IPS-20b (cell line): ENCODE measurements around the gene PLB1.
"Not testable (repeated sequence)": the region's sequence is repeated elsewhere in the genome, so short reads cannot be mapped to it uniquely, and the experiment has no call there.

ENCODE experiments used
- H3K27ac ChIP-seq: one replicate; pipeline ENCODE4 v1.5.1; 2013; ENCODE audit warnings: low read length
- H3K27me3 ChIP-seq: 2 replicates; pipeline ENCODE4 v1.6.1; 2013; ENCODE audit warnings: mild to moderate bottlenecking, low read length, inconsistent platforms; ENCODE audit not compliant: insufficient read depth
- H3K36me3 ChIP-seq: 2 replicates; pipeline ENCODE4 v1.6.1; 2013; ENCODE audit warnings: low read depth, mild to moderate bottlenecking, inconsistent platforms, low read length, moderate library complexity; ENCODE audit not compliant: insufficient read depth
- H3K4me1 ChIP-seq: 2 replicates; pipeline ENCODE4 v1.6.1; 2013; ENCODE audit warnings: mild to moderate bottlenecking, control low read depth, inconsistent platforms, low read length, moderate library complexity; ENCODE audit not compliant: insufficient read depth
- H3K4me3 ChIP-seq: 2 replicates; pipeline ENCODE4 v1.5.1; 2013; ENCODE audit warnings: mild to moderate bottlenecking, low read length, inconsistent platforms
- H3K9ac ChIP-seq: 2 replicates; pipeline ENCODE4 v1.6.1; 2013; ENCODE audit warnings: low read depth, mild to moderate bottlenecking, inconsistent platforms, low read length, moderate library complexity
- H3K9me3 ChIP-seq: 2 replicates; pipeline ENCODE4 v1.6.1; 2013; ENCODE audit warnings: mild to moderate bottlenecking, low read depth, low read length, inconsistent platforms; ENCODE audit not compliant: insufficient read depth

The PLB1 gene

DNA sequence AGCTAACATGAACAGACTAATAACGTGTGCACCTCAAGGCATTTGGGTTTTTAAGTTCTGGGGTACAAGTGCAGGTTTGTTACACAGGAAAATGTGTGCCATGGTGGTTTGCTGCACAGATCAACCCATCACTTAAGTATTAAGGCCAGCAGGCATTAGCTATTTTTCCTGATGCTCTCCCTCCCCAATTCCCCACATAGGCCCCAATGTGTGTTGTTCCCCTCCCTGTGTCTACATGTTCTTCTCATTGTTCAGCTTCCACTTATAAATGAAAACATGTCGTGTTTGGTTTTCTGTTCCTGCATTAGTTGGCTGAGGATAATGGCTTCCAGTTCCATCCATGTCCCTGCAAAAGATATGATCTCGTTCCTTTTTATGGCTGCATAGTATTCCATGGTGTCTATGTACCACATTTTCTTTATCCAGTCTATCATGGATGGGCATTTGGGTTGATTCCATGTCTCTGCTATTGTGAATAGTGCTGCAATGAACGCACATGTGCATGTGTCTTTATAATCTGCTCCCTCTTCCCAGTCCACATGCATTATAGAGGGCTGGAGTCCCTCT, 170.0 kb downstream of the PLB1 start:
- H3K27me3 ChIP-seq, H3K9ac ChIP-seq, H3K36me3 ChIP-seq, H3K4me1 ChIP-seq, H3K9me3 ChIP-seq, H3K27ac ChIP-seq, H3K4me3 ChIP-seq: not testable (repeated sequence)

DNA sequence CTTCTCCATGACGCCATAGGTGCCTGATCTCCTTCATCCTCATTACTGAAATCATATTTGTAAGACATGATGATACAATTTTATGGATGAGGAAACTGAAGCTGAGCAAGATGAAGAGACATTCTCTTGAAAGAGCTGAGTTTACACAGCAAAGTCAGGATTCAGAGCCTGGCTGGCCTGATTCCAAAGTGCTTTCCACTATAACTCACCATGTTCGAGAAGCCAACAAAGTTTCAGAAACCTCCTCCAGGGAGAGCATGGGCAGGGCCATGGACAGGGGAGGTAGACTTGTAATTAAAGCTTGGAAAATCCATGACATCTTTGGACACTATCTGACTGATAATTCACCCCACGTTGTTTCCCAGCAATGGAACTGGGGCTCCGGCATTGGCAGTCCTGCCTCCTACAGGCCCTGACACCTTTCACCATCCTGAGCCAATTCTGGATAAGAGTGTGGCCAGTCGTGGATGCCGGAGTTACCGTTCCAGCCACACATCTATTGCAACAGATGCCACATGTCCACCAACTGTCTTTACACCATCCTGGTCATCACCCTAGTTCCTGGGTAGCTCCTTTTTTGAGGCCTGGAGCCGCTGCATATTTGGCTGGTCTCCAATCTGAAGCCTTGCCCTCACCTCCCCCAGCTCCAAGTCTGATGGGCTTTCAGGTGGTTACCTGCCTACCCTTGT, 170.8 kb downstream of the PLB1 start:
- H3K9me3 ChIP-seq: no peaks in the 10 kb centered on the region
- H3K9ac ChIP-seq: no peak overlapping the region
- H3K36me3 ChIP-seq: no peaks in the 10 kb centered on the region
- peaks cover 8% of the 10 kb centered on the region; the same call in 1 of the 2 replicates for H3K4me1 ChIP-seq
- no peaks in the 10 kb centered on the region for H3K27me3 ChIP-seq
- H3K27ac ChIP-seq: no peak overlapping the region
- H3K4me3 ChIP-seq: no peak overlapping the region

- Histone ChIP-seq H3K36me3 (no peaks in the 10 kb centered on the region), H3K4me1 (peaks cover 8% of the 10 kb centered on the region; the same call in 1 of the 2 replicates), H3K9ac (no peak overlapping the region), H3K27me3 (no peaks in the 10 kb centered on the region), H3K9me3 (no peaks in the 10 kb centered on the region), H3K4me3 (no peak overlapping the region), H3K27ac (no peak overlapping the region)
Measured at GRCh38 chr2:28667261-28667660, 171.4 kb downstream of the PLB1 start.

GRCh38 chr2:28668106-28668814, 172.4 kb downstream of the PLB1 start:
- Histone ChIP-seq H3K27ac (no peak overlapping the region), H3K27me3 (no peaks in the 10 kb centered on the region), H3K36me3 (no peaks in the 10 kb centered on the region), H3K9ac (no peak overlapping the region), H3K9me3 (no peaks in the 10 kb centered on the region), H3K4me3 (no peak overlapping the region), H3K4me1 (peaks cover 8% of the 10 kb centered on the region; the same call in 1 of the 2 replicates)

- H3K4me3 ChIP-seq: no peak overlapping the region
- H3K9me3 ChIP-seq: no peaks in the 10 kb centered on the region
- H3K9ac ChIP-seq: no peak overlapping the region
- H3K36me3 ChIP-seq: no peaks in the 10 kb centered on the region
- H3K27ac ChIP-seq: no peak overlapping the region
- H3K4me1 ChIP-seq: peaks cover 8% of the 10 kb centered on the region; the same call in 1 of the 2 replicates
- H3K27me3 ChIP-seq: no peaks in the 10 kb centered on the region
Measured at GRCh38 chr2:28668880-28669279, 173.0 kb downstream of the PLB1 start.

- Histone ChIP-seq H3K9ac (no peak overlapping the region), H3K4me1 (peaks cover 8% of the 10 kb centered on the region; the same call in 1 of the 2 replicates), H3K4me3 (no peak overlapping the region), H3K27ac (no peak overlapping the region), H3K9me3 (no peaks in the 10 kb centered on the region), H3K36me3 (no peaks in the 10 kb centered on the region), H3K27me3 (no peaks in the 10 kb centered on the region)
Measured at GRCh38 chr2:28670856-28671255, 175.0 kb downstream of the PLB1 start.

GRCh38 chr2:28673338-28673737, 177.5 kb downstream of the PLB1 start:
- H3K9ac ChIP-seq: no peak overlapping the region

GRCh38 chr2:28674062-28674712, 178.3 kb downstream of the PLB1 start:
- Histone ChIP-seq H3K9me3 (no peaks in the 10 kb centered on the region), H3K27ac (no peak overlapping the region), H3K36me3 (no peaks in the 10 kb centered on the region), H3K27me3 (no peaks in the 10 kb centered on the region), H3K4me3 (no peak overlapping the region), H3K9ac (no peak overlapping the region), H3K4me1 (peaks cover 8% of the 10 kb centered on the region; the same call in 1 of the 2 replicates)

More at GRCh38 chr2:28673338-28673737, 177.5 kb downstream of the PLB1 start:
- Histone ChIP-seq H3K27me3 (no peaks in the 10 kb centered on the region), H3K36me3 (no peaks in the 10 kb centered on the region), H3K9me3 (no peaks in the 10 kb centered on the region), H3K4me3 (no peak overlapping the region), H3K27ac (no peak overlapping the region), H3K4me1 (peaks cover 8% of the 10 kb centered on the region; the same call in 1 of the 2 replicates)

DNA sequence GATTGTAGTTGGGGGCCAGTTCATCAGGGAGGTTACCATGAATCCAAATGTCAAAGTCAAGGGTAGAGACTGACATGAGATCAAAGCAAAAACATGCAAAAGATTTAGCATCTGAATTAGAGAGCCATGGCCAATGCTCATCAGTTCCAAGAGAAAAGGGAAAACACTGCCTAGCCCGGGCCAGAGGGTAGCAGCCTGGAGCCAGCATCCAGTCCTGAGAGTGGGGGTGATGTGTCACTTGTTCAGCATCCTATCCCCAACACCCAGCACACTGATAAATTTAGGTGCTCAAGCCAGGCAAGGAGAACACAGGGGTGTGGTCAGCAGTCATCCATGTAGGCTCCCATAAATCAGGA, 178.8 kb downstream of the PLB1 start:
- no peaks in the 10 kb centered on the region for H3K9me3 ChIP-seq

DNA sequence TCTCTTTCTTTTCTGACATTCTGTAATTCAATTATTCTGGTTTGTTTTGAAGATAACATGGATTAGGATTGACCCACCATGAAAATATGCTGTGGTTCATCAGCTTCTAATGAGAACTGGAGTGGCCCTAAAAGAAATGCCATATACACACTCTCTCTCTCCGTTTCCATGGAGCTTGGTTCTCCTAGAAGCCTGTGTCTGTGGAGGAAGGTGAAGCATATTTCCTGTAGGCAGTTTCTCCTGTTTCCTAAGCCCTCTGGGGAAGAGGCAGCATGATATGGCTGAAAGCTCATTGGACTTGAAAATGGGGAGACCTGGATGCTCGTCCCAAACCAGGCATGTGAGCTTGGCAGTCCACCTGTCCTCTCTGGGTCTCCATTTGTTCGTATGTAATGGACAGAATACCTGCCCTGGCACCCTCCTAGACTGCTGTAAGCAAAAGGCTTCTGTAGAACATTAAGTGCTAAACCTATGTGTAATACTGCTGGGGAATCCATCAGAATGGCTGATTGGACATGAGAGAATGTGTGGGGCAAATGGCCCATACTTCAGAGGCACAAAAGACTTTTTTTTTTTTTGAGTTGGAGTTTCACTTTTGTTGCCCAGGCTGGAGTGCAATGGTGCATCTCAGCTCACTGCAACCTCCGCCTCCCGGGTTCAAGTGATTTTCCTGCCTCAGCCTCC, 180.4 kb downstream of the PLB1 start:
- H3K4me3 ChIP-seq: no peak overlapping the region
- peaks cover 10% of the 10 kb centered on the region for H3K4me1 ChIP-seq
- no peak overlapping the region for H3K9ac ChIP-seq
- no peak overlapping the region for H3K27ac ChIP-seq
- no peaks in the 10 kb centered on the region for H3K27me3 ChIP-seq
- no peaks in the 10 kb centered on the region for H3K9me3 ChIP-seq
- H3K36me3 ChIP-seq: no peaks in the 10 kb centered on the region

More for the DNA sequence above, 178.8 kb downstream of the PLB1 start:
- H3K9ac ChIP-seq: no peak overlapping the region
- H3K4me3 ChIP-seq: no peak overlapping the region
- no peaks in the 10 kb centered on the region for H3K27me3 ChIP-seq
- H3K27ac ChIP-seq: no peak overlapping the region
- no peaks in the 10 kb centered on the region for H3K36me3 ChIP-seq
- H3K4me1 ChIP-seq: peaks cover 8% of the 10 kb centered on the region; the same call in 1 of the 2 replicates

DNA sequence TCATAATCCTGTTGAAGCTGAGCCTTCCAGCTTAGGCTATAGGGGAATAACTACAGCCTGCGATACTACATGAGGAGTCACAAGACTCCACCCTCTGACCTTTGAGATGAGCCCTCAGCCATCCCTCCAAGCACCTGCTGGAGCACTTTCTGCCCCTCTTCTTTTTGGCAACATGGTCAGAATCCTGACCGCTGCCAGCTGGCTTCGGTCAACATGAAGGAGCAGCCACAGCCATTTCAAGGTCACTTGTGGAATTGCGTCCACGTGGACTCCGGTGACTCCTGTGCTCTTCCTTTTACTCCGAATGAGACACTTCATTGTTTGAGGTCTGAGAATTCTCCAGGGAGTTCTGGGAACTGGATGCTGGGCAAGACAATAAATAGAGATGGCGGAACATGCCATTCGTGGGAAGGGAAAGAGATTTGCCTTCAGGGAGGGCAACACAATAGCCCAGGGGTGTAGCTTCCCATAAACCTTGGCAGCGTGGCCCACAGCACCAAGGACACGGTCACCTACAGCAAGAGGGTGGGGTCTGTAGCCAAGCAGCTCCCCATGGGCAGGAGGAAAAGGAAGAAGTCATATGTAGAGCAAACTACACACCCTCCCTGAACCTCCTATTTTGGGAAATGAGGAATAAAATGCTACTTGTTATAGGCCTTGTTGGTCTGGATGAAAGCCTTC, 182.5 kb downstream of the PLB1 start:
- no peaks in the 10 kb centered on the region for H3K36me3 ChIP-seq
- H3K9ac ChIP-seq: no peak overlapping the region
- no peaks in the 10 kb centered on the region for H3K9me3 ChIP-seq
- no peak overlapping the region for H3K27ac ChIP-seq
- peaks cover 15% of the 10 kb centered on the region for H3K4me1 ChIP-seq
- H3K4me3 ChIP-seq: no peak overlapping the region
- no peaks in the 10 kb centered on the region for H3K27me3 ChIP-seq
